Kidney (tissue), 14 donors: ENCODE data around the gene TLNRD1. TPM values are rescaled to one million over a fixed set of nuclear protein-coding genes. Genes with fewer than 3 reads are reported as not detected.
A peak's percentile ranks its signal among the peaks of the same experiment; 100 is the strongest.

Source experiments
- DNase-seq, 5 donors: peaks; one replicate each; pipeline ENCODE4 v3.0.0-alpha.2; 2013 to 2020
- FAIRE-seq: peaks from 2 replicates; lab custom pipeline; 2012; peaks lifted over from hg19 to GRCh38; lab: Jason Lieb, UNC
- H3K27ac ChIP-seq, 2 donors: one replicate each; pipeline ENCODE4 v1.7.0; 2013; ENCODE audit warnings: low read depth in 2 of 2, low read length in 2 of 2, inconsistent platforms in 1 of 2
- H3K27me3 ChIP-seq: one replicate; pipeline ENCODE4 v1.7.1; 2013; ENCODE audit warnings: low read length, inconsistent platforms; ENCODE audit not compliant: control insufficient read depth, insufficient read depth
- H3K36me3 ChIP-seq, 3 donors: one replicate each; pipeline versions ENCODE4 v1.7.0 to v1.7.1; 2013; ENCODE audit warnings: low read length in 3 of 3, control low read depth in 1 of 3, inconsistent platforms in 1 of 3; ENCODE audit not compliant: insufficient read depth in 3 of 3, control insufficient read depth in 2 of 3
- H3K4me1 ChIP-seq, 3 donors: one replicate each; pipeline versions ENCODE4 v1.7.0 to v1.7.1; 2013; ENCODE audit warnings: low read length in 3 of 3, inconsistent platforms in 1 of 3, low read depth in 1 of 3; ENCODE audit not compliant: control insufficient read depth in 2 of 3, insufficient read depth in 2 of 3
- H3K4me3 ChIP-seq, 3 donors: one replicate each; pipeline versions ENCODE4 v1.7.0 to v1.8.1; 2013; ENCODE audit warnings: low read length in 3 of 3, control low read depth in 1 of 3, inconsistent platforms in 1 of 3
- H3K9ac ChIP-seq, 3 donors: one replicate each; pipeline versions ENCODE4 v1.7.0 to v1.7.1; 2013; ENCODE audit warnings: low read length in 3 of 3, control low read depth in 1 of 3, inconsistent platforms in 1 of 3
- H3K9me3 ChIP-seq, 3 donors: one replicate each; pipeline versions ENCODE4 v1.7.0 to v1.7.1; 2013; ENCODE audit warnings: low read length in 3 of 3, control low read depth in 1 of 3, inconsistent platforms in 1 of 3; ENCODE audit not compliant: control insufficient read depth in 2 of 3, insufficient read depth in 1 of 3
- intact Hi-C: fragments of 100-400 bp; cut with DNase I; formaldehyde crosslinking; loops from one replicate; pipeline ENCODE4 v1.11.1; 2022
- polyA plus RNA-seq: library from polyadenylated mRNA; stranded (reverse); fragments of 350-450 nt; fragmentation: Illumina TruSeq; extraction: RNeasy Lipid Tissue Mini Kit (QIAGEN cat#74804); gene quantifications from one replicate; pipeline ENCODE4 v1.2.3, GENCODE V29; 2014; ENCODE audit warnings: low read depth, low replicate concordance; ENCODE audit not compliant: insufficient read depth
- total RNA-seq: library from RNA; stranded (reverse); fragmentation: NEBNext Ultra II Directional; extraction: Animal tissue kit (Norgen Biotek cat#: 25700); gene quantifications from one replicate; pipeline ENCODE4 v1.2.1, GENCODE V29; 2021
- TF ChIP-seq, protein P1 (sequence below): IDR thresholded peaks from 3 replicates; pipeline ENCODE4 v1.5.1; 2012; ENCODE audit warnings: mild to moderate bottlenecking, moderate library complexity, borderline replicate concordance; ENCODE audit not compliant: insufficient read depth; ENCODE audit errors: extremely low read depth
- donor health status: control.
- donor health status: control.
- donor health status: control.
- donor health status: control.
- donor health status: control.
- donor health status: DM: yes; HTN: yes; CAD: no.
- donor health status: Normal renal cell carcinoma (clear cell type).

TLNRD1 gene
- total and polyA plus RNA-seq, 2 donors from 2014 or later: 7.4 to 16.7 TPM

DNA sequence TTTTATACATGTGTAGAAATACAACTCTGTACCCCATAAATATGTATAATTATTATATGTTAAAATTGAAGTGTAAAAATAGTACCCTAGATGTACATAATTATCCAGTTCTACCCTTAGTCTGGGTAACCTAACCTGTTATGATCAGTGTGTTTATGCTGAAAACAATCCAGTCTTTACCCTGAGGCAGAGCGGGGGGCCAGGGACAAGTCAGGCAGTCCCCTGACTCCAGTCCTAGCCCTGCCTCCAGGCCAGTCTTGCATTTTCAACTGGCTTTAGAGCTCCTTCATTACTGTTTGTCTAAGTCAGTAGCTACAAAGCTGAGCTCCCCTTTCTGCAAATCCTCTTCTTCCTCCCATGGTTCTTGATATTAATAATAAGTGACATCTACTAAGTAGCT is 14.2 kb upstream of the TLNRD1 start:
- intact Hi-C loops: no loop called here
- H3K4me3 ChIP-seq: no peak overlapping the region
- H3K9ac ChIP-seq: no peak overlapping the region
- TF ChIP-seq, protein P1, sequence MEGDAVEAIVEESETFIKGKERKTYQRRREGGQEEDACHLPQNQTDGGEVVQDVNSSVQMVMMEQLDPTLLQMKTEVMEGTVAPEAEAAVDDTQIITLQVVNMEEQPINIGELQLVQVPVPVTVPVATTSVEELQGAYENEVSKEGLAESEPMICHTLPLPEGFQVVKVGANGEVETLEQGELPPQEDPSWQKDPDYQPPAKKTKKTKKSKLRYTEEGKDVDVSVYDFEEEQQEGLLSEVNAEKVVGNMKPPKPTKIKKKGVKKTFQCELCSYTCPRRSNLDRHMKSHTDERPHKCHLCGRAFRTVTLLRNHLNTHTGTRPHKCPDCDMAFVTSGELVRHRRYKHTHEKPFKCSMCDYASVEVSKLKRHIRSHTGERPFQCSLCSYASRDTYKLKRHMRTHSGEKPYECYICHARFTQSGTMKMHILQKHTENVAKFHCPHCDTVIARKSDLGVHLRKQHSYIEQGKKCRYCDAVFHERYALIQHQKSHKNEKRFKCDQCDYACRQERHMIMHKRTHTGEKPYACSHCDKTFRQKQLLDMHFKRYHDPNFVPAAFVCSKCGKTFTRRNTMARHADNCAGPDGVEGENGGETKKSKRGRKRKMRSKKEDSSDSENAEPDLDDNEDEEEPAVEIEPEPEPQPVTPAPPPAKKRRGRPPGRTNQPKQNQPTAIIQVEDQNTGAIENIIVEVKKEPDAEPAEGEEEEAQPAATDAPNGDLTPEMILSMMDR: no peak
- no peaks in the 10 kb centered on the region for H3K27me3 ChIP-seq
- H3K9me3 ChIP-seq: no peaks in the 10 kb centered on the region
- peaks cover 0 to 18% (median 16%) of the 10 kb centered on the region in 3 donors for H3K4me1 ChIP-seq
- H3K27ac ChIP-seq: no peak overlapping the region
- DNase-seq (no peak), FAIRE-seq (no peak)
- no peaks in the 10 kb centered on the region for H3K36me3 ChIP-seq

DNA sequence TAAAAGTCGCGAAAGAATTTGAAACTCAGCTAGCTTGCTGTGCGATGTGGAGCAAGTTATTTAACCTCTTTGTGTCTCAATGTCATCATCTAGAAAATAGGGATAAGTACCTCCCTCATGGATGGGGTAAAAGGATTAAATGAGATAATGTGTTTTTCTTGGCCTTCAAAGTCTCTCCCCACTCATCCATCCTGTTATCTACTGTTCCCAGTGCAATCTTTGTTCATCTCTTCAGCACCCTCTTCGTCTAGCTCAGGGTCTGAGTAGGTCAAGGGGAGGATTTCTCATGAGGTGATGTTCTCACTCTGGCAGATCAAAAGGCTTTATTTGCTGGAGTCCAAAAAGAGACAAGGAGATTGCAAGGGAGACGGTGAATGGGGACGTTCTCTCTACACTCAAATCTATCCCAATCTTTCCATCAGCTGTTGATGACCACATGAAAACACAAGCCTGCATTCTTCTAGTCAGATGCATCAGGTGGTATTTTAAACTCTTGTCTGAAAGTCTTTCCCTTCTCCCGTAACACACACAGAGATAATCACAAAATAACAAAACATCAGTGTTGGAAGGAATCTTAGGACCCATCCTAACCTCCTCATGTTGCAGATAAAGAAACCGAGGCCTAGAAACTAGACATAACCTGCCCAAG is 12.5 kb upstream of the TLNRD1 start:
- Histone ChIP-seq H3K27me3 (no peaks in the 10 kb centered on the region), H3K9ac (peak overlapping the region in 2 of 3 donors; percentile 68 to 97), H3K36me3 (no peaks in the 10 kb centered on the region), H3K4me1 (peaks cover 0 to 18% (median 16%) of the 10 kb centered on the region in 3 donors), H3K4me3 (peak overlapping the region; percentile 79 to 97 (median 90)), H3K27ac (no peak overlapping the region), H3K9me3 (no peaks in the 10 kb centered on the region)
- FAIRE-seq: no peak
- DNase-seq: no peak
- TF ChIP-seq, protein P1: no peak
- intact Hi-C loops: no loop called here

DNA sequence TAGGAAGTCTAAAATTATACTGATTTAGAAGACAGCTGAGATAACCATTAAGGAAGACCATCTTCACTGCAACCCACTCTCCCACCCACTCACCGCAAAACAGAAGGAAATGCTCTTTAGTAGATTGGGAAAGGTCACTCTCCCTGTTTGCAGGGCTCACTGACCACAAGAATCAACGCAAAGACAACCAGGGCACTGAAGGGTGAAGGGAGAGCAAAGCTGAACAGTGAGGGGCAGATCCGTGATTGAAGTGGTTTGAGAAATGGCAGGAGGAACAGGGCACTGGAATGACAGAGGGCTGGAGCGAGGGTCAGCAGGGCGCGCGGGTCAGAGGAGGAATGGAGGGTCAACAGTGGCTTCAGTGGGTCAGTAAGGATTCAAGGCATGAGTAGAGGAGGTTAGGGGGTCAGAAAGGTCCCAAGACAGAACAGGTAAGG is 11.6 kb upstream of the TLNRD1 start:
- TF ChIP-seq, protein P1: no peak
- FAIRE-seq (no peak), DNase-seq (peak in 2 of 5 donors; percentile 52 to 57)
- no peaks in the 10 kb centered on the region for H3K27me3 ChIP-seq
- H3K9me3 ChIP-seq: no peaks in the 10 kb centered on the region
- H3K27ac ChIP-seq: peak overlapping the region; percentile 90 to 92
- intact Hi-C loops: no loop called here
- H3K36me3 ChIP-seq: no peaks in the 10 kb centered on the region
- H3K9ac ChIP-seq: peak overlapping the region; percentile 31 to 97 (median 68)
- H3K4me3 ChIP-seq: peak overlapping the region; percentile 79 to 97 (median 90)
- H3K4me1 ChIP-seq: peaks cover 0 to 18% (median 16%) of the 10 kb centered on the region in 3 donors
